Measurements from ENCODE around the gene RBM5.

RBM5 gene

GRCh38 chr3:50122071-50122470, 33.4 kb downstream of the RBM5 start (continued):
- TF ChIP-seq, protein P1, sequence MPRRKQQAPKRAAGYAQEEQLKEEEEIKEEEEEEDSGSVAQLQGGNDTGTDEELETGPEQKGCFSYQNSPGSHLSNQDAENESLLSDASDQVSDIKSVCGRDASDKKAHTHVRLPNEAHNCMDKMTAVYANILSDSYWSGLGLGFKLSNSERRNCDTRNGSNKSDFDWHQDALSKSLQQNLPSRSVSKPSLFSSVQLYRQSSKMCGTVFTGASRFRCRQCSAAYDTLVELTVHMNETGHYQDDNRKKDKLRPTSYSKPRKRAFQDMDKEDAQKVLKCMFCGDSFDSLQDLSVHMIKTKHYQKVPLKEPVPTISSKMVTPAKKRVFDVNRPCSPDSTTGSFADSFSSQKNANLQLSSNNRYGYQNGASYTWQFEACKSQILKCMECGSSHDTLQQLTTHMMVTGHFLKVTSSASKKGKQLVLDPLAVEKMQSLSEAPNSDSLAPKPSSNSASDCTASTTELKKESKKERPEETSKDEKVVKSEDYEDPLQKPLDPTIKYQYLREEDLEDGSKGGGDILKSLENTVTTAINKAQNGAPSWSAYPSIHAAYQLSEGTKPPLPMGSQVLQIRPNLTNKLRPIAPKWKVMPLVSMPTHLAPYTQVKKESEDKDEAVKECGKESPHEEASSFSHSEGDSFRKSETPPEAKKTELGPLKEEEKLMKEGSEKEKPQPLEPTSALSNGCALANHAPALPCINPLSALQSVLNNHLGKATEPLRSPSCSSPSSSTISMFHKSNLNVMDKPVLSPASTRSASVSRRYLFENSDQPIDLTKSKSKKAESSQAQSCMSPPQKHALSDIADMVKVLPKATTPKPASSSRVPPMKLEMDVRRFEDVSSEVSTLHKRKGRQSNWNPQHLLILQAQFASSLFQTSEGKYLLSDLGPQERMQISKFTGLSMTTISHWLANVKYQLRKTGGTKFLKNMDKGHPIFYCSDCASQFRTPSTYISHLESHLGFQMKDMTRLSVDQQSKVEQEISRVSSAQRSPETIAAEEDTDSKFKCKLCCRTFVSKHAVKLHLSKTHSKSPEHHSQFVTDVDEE (CRISPR knock-in tag; IDR thresholded peaks at IDR 0.05): no peak
- no peak for TF ChIP-seq TCF4 (CRISPR knock-in tag; IDR thresholded peaks at IDR 0.05; ENCODE audit: borderline replicate concordance)
- TF ChIP-seq ZNF8 (CRISPR knock-in tag; IDR thresholded peaks at IDR 0.05): no peak
- TF ChIP-seq SNAI2 (CRISPR knock-in tag; IDR thresholded peaks at IDR 0.05): no peak
- no peak for TF ChIP-seq TOX (CRISPR knock-in tag; IDR thresholded peaks at IDR 0.05; ENCODE audit: borderline replicate concordance)
- TF ChIP-seq ZNF70 (CRISPR knock-in tag; IDR thresholded peaks at IDR 0.05): no peak
- TF ChIP-seq ZC3H10 (CRISPR knock-in tag; IDR thresholded peaks at IDR 0.05): no peak
- no peak for TF ChIP-seq ISL1 (CRISPR knock-in tag; IDR thresholded peaks at IDR 0.05)
- no peak for TF ChIP-seq RARB (CRISPR knock-in tag; IDR thresholded peaks at IDR 0.05)

- TF ChIP-seq ZNF70 (CRISPR knock-in tag; IDR thresholded peaks at IDR 0.05) (no peak), ISL1 (CRISPR knock-in tag; IDR thresholded peaks at IDR 0.05) (no peak), GLIS3 (CRISPR knock-in tag; IDR thresholded peaks at IDR 0.05) (no peak), PPARA (CRISPR knock-in tag; IDR thresholded peaks at IDR 0.05; ENCODE audit: borderline replicate concordance) (no peak), PATZ1 (CRISPR knock-in tag; IDR thresholded peaks at IDR 0.05; ENCODE audit: borderline replicate concordance) (no peak), ZFP3 (CRISPR knock-in tag; IDR thresholded peaks at IDR 0.05) (no peak), CREB5 (CRISPR knock-in tag; IDR thresholded peaks at IDR 0.05; ENCODE audit: low read depth) (no peak), TOX (CRISPR knock-in tag; IDR thresholded peaks at IDR 0.05; ENCODE audit: borderline replicate concordance) (no peak), BACH2 (CRISPR knock-in tag; IDR thresholded peaks at IDR 0.05; ENCODE audit: borderline replicate concordance) (no peak)
- TF ChIP-seq, protein P1 (CRISPR knock-in tag; IDR thresholded peaks at IDR 0.05): no peak
Observed at GRCh38 chr3:50122661-50123391, 34.1 kb downstream of the RBM5 start.

GRCh38 chr3:50123394-50124051, 34.8 kb downstream of the RBM5 start:
- no peak; the same call in 2 of the 3 replicates for ATAC-seq

More at GRCh38 chr3:50122661-50123391, 34.1 kb downstream of the RBM5 start:
- ATAC-seq: peak; percentile 1; the same call in 2 of the 3 replicates

More at GRCh38 chr3:50123394-50124051, 34.8 kb downstream of the RBM5 start:
- TF ChIP-seq, protein P1 (CRISPR knock-in tag; IDR thresholded peaks at IDR 0.05): no peak
- TF ChIP-seq ZNF565 (CRISPR knock-in tag; conservative IDR thresholded peaks at IDR 0.05; ENCODE audit: low read depth) (no peak), BACH2 (CRISPR knock-in tag; IDR thresholded peaks at IDR 0.05; ENCODE audit: borderline replicate concordance) (no peak), GLIS3 (CRISPR knock-in tag; IDR thresholded peaks at IDR 0.05) (no peak), CSRNP3 (CRISPR knock-in tag; IDR thresholded peaks at IDR 0.05) (no peak), ZC3H10 (CRISPR knock-in tag; IDR thresholded peaks at IDR 0.05) (no peak)

Measured in SK-N-SH treated with all-trans-retinoic acid at 6 μM for 48 hours (cell line).